Measurements from ENCODE around the gene AK1. TPM values are rescaled to one million over a fixed set of nuclear protein-coding genes. Genes with fewer than 3 reads are reported as not detected.
A peak's percentile ranks its signal among the peaks of the same experiment; 100 is the strongest.

AK1 gene
- total RNA-seq, 1 donor, result 121 TPM

DNA sequence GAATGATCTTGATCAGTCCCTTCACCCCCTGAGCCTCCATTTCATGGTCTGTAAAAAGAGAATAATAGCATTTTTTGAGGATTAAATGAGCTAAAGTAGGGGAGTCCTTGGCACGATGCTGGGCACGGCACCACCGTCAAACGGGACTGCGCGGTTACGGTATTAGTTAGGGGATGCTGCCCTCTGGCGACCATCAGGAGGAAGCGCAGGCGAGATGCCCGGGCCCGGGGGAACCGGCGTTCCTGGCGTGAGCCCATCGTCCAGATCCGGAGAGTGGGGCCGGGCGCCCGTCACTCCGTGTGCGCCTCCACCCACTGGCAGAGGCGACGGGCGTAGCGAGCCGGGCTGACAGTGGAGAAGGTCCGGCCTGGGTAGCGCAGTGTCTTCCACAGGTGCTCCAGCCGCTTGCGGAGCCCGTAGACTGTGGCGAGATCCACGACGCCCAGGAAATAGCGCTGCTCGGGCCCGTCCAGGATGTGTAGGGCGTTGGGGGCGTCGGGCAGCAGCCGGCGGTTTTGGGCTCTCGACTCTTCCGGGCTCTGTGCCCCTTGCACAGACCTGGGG, 44.2 kb upstream of the AK1 start:
- peak; percentile 66 for DNase-seq (ENCODE audit: low read depth)
- TF ChIP-seq, protein P1, sequence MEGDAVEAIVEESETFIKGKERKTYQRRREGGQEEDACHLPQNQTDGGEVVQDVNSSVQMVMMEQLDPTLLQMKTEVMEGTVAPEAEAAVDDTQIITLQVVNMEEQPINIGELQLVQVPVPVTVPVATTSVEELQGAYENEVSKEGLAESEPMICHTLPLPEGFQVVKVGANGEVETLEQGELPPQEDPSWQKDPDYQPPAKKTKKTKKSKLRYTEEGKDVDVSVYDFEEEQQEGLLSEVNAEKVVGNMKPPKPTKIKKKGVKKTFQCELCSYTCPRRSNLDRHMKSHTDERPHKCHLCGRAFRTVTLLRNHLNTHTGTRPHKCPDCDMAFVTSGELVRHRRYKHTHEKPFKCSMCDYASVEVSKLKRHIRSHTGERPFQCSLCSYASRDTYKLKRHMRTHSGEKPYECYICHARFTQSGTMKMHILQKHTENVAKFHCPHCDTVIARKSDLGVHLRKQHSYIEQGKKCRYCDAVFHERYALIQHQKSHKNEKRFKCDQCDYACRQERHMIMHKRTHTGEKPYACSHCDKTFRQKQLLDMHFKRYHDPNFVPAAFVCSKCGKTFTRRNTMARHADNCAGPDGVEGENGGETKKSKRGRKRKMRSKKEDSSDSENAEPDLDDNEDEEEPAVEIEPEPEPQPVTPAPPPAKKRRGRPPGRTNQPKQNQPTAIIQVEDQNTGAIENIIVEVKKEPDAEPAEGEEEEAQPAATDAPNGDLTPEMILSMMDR (IDR thresholded peaks at IDR 0.05; ENCODE audit: insufficient read depth, low read length), result peak; percentile 86
- H3K4me3 ChIP-seq (ENCODE audit: low read depth, low read length), result peak overlapping the region; percentile 55

DNA sequence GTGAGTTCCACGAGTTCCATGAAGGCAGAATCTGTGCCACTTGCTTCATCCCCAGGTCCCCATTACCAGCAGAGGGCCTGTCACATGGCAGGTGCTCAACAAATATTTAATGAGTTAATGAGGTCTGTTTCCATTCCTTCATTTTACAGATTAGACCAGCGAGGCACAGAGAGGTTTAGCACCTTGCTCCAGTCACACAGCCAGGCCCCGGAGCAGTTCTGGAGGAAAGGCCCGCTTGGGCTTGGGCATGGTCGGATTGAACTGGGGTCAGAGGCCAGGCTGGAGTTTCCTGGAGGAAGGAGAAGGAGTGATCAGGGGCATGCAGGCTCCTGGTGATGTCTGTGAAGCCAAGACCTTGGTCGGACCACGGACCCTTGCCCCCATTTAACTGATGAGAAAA, 43.3 kb upstream of the AK1 start:
- TF ChIP-seq, protein P1 (IDR thresholded peaks at IDR 0.05; ENCODE audit: insufficient read depth, low read length), result no peak

DNA sequence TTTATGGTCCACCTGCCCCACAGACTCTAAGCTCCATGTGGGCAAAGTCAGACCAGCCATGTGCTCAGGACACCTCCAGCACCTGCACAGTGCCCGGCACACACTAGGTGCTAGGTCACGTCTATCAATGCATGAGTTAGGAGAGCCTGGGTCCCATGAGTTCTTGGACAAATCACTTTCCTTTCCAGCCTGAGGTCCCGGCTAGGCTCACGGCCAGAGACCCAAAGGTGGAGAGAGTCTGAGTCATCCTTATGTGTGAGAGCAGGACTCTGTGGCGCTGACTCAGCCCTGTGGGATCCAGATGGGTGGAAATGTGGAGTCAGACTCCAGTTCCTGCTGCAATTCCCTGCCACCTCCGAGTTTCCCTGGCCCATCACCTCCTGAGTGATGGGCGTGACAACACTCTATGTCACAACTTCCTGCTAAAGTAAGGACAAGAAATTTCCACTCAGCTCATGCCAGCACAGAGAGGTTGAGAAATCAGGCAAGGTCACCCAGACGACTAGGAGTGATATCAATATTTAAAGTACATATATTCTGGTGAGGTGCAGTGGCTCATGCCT, 41.9 kb upstream of the AK1 start:
- DNase-seq (ENCODE audit: low read depth), result peak; percentile 98
- H3K4me3 ChIP-seq (ENCODE audit: low read depth, low read length), result no peak overlapping the region
- TF ChIP-seq, protein P1 (IDR thresholded peaks at IDR 0.05; ENCODE audit: insufficient read depth, low read length), result no peak

More for the DNA sequence above, 43.3 kb upstream of the AK1 start:
- DNase-seq (ENCODE audit: low read depth), result no peak
- no peak overlapping the region for H3K4me3 ChIP-seq (ENCODE audit: low read depth, low read length)

DNA sequence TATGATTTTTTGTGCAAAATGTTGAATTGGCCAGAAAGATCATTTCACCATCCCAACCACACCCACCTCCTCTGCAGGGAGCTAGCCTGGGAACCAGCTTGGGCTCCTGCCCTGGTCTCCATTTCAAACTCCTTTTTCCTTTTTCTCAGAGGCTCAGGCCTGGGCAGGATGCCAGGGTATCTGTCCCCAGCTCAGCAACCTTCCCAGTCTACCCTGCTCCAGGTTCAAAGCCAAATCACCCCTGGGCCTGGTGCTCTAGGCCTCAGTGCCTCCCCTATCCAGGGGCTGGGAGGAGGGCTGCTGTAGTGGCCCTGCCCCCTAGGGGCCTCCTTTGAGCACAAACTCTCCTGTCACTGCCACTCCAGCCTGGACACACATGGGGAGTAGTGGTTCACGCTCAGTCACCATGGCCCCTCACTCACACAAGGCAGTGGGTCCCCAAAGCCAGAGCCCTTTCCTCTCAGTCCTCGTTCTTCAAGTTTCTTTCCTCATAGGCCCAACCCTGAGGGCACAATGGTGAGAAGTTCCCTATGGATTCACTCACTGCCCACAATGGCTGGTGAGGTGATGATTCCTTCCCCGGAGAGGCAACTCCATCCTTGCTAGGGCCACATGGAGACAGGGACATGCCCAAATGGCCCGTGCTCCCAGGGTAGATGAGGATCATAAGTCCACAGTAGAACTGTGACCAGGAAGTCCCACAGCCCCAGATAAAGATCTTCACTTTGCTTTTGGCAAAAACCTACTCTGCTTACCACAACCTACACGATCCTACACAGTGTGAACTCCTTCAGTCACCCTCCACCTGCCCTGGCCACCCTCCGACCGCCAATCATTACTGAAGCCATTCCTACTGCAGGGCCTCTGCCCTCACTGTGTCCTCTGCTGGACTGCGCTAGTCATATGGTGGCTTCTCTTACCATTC, 41.0 kb upstream of the AK1 start:
- no peak overlapping the region for H3K4me3 ChIP-seq (ENCODE audit: low read depth, low read length)

DNA sequence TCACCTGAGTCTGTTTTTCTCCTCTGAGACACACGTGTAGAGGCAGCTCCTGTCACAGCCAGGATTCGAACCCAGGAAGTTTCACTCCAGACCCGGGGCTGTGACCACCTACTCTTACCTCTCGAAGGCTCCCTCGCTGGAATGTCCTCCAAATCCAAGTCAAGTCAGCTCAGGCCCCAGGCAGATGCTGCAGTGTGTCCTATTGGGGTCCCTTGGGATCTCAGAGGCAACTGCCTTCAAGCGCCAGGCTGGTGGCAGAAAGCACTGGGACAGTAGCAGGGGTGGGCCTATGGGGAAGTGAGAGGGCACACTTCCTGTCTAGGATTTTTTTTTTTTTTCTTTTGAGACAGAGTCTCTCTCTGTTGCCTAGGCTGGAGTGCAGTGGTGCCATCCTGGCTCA, 40.1 kb upstream of the AK1 start:
- TF ChIP-seq, protein P1 (IDR thresholded peaks at IDR 0.05; ENCODE audit: insufficient read depth, low read length), result no peak
- no peak for DNase-seq (ENCODE audit: low read depth)

More for the DNA sequence above, 41.0 kb upstream of the AK1 start:
- DNase-seq (ENCODE audit: low read depth), result peak; percentile 83
- TF ChIP-seq, protein P1 (IDR thresholded peaks at IDR 0.05; ENCODE audit: insufficient read depth, low read length), result no peak

DNA sequence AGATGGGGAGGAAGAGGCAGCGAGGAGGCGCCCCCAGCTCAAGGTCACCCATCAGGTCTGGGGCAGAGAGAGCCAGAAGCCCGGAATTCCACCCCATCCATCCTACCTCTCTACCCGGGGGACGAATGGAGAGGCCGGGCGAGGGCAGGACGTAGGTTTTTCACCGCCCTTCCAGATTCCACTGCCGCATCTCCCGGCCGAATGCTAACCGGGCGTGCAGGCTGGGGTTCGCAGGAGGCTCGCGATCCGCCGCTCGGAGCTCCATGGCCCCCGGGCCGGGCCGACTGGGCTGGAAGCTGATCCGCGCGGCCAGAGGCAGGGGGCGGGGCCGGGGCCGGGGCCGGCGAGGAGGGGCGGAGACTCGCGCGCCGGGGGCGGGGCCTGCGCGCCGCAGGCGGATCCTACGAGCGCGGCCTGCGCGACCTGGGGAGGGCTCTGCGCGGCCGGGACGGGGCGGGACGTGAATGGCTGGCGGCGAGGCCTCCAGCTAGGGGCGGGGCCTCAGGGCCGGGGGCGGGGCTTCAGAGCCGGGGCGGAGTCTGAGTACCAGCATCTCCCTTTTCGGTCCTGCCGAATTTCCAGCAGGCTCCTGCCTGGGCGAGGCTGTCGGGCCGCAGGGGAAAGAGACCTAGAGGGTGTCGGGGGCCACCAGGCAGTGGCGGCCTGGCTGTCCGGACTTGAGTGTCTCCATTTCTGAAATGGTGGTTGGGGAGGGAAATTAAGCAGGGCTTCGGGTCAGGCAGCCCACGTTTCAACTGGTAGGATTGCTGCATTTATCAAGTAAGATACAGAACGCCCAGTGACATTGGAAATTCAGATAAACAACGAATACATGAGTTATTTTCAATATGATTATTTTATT, 39.5 kb upstream of the AK1 start, which contains the start of gene ST6GALNAC4:
ST6GALNAC4 (minus strand) TSS at position 322 of the 862 bp plus-strand sequence. CDS start 622 bp downstream, outside the sequence.
- TF ChIP-seq, protein P1 (IDR thresholded peaks at IDR 0.05; ENCODE audit: insufficient read depth, low read length), result no peak
- DNase-seq (ENCODE audit: low read depth), result peak; percentile 88
- H3K4me3 ChIP-seq (ENCODE audit: low read depth, low read length), result peak within 1 kb of the TSS; percentile 93

More for the DNA sequence above, 40.1 kb upstream of the AK1 start:
- H3K4me3 ChIP-seq (ENCODE audit: low read depth, low read length), result no peak overlapping the region
